ENCODE data around the gene TICAM1.

DNA sequence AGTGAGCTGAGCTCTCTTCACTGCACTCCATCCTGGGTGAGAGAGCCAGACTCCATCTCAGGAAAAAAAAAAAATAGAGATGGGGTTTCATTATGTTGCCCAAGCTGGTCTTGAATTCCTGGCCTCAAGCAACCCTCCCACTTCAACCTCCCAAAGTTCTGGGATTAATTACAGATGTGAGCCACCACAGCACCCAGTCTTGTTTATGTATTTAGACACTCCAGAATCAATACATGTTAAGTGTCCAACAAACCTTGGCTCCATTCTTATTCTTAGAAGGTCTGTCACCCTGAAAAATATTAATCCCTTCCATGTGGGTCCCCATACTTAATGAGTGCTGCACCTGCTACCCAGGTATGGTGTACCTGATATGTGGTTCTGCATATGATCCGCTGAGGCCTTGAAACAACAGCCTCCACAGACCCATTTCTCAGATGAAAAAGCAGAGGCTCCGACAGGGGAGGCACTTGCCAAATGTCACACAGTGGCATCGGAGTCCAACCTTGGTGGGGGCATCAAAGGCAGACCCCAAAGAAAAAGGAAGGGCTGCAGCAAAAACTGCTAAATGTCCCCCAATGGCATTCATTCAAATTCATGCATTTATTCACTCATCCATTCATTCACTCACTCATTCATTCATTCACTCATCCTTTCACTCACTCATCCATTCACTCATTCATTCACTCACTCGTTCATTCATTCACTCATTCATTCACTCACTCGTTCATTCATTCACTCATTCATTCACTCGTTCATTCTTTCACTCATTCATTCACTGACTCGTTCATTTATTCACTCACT lies 16.7 kb downstream of the TICAM1 start:
- TF ChIP-seq CTCF (IDR thresholded peaks at IDR 0.05; ENCODE audit: low read depth, low read length) (no peak), POLR2A (IDR thresholded peaks at IDR 0.05; ENCODE audit: extremely low read depth, insufficient read length) (no peak), MAX (IDR thresholded peaks at IDR 0.05; ENCODE audit: low read depth, low read length) (no peak)

Measured in NB4 (cell line).